WERI-Rb-1 (cell line): Measurements from ENCODE around the gene PLCL1.
"Not testable (repeated sequence)": the region's sequence is repeated elsewhere in the genome, so short reads cannot be mapped to it uniquely, and the experiment has no call there.

Experiments
- DNase-seq: peaks from one replicate; pipeline ENCODE4 v3.0.0-alpha.2; 2020
- H3K27ac ChIP-seq: fragments of 250-450 bp; sonication (Bioruptor Pico); 2 replicates; pipeline ENCODE4 v1.5.1; 2020; ENCODE audit warnings: mild to moderate bottlenecking, moderate library complexity
- H3K27me3 ChIP-seq: fragments of 250-450 bp; sonication (Bioruptor Pico); 2 replicates; pipeline ENCODE4 v1.5.1; 2021; ENCODE audit warnings: mild to moderate bottlenecking, low read depth, moderate library complexity; ENCODE audit not compliant: insufficient read depth, severe bottlenecking
- H3K36me3 ChIP-seq: fragments of 250-450 bp; sonication (Bioruptor Pico); 2 replicates; pipeline ENCODE4 v1.5.1; 2020; ENCODE audit warnings: mild to moderate bottlenecking, moderate library complexity
- H3K4me3 ChIP-seq: 2 replicates; pipeline ENCODE4 v1.5.1; 2011; ENCODE audit warnings: low read depth, mild to moderate bottlenecking, control low read depth, low read length
- H3K9me3 ChIP-seq: fragments of 250-450 bp; sonication (Bioruptor Pico); 2 replicates; pipeline ENCODE4 v1.5.1; 2021; ENCODE audit warnings: mild to moderate bottlenecking, moderate library complexity; ENCODE audit not compliant: severe bottlenecking
- TF ChIP-seq, protein P1 (sequence below): IDR thresholded peaks from 2 replicates; pipeline ENCODE4 v1.5.1; 2011; ENCODE audit warnings: low read depth, mild to moderate bottlenecking, control low read depth, inconsistent platforms, low read length

PLCL1 gene

GRCh38 chr2:198177040-198177439 lies 372.6 kb downstream of the PLCL1 start:
- TF ChIP-seq, protein P1, sequence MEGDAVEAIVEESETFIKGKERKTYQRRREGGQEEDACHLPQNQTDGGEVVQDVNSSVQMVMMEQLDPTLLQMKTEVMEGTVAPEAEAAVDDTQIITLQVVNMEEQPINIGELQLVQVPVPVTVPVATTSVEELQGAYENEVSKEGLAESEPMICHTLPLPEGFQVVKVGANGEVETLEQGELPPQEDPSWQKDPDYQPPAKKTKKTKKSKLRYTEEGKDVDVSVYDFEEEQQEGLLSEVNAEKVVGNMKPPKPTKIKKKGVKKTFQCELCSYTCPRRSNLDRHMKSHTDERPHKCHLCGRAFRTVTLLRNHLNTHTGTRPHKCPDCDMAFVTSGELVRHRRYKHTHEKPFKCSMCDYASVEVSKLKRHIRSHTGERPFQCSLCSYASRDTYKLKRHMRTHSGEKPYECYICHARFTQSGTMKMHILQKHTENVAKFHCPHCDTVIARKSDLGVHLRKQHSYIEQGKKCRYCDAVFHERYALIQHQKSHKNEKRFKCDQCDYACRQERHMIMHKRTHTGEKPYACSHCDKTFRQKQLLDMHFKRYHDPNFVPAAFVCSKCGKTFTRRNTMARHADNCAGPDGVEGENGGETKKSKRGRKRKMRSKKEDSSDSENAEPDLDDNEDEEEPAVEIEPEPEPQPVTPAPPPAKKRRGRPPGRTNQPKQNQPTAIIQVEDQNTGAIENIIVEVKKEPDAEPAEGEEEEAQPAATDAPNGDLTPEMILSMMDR: no peak
- no peaks in the 10 kb centered on the region for H3K9me3 ChIP-seq
- H3K36me3 ChIP-seq: no peaks in the 10 kb centered on the region
- H3K4me3 ChIP-seq: no peak overlapping the region
- H3K27ac ChIP-seq: no peak overlapping the region
- no peaks in the 10 kb centered on the region for H3K27me3 ChIP-seq
- DNase-seq: no peak

DNA sequence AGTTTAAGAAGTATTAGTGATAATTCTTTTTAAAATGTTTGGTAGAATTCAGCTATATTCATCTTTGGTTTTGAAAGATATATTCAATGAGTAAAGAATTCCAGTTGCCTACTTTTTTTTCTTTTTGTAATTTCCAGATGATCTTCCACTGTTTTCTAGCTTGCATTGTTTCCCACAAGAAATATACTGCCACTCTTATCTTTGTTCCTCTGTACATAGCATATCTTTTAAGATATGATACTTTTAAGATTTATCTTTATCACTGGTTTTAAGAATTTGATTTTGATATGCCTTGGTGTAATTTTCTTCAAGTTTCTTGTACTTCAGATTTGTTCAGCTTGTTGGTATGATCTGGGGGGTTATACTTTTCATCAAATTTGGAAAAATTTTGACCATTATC lies 374.4 kb downstream of the PLCL1 start:
- H3K27me3 ChIP-seq: no peaks in the 10 kb centered on the region
- H3K36me3 ChIP-seq: no peaks in the 10 kb centered on the region
- H3K4me3 ChIP-seq: no peak overlapping the region
- DNase-seq: no peak
- H3K27ac ChIP-seq: no peak overlapping the region
- no peaks in the 10 kb centered on the region for H3K9me3 ChIP-seq
- TF ChIP-seq, protein P1: no peak

- Histone ChIP-seq H3K27me3 (no peaks in the 10 kb centered on the region), H3K9me3 (no peaks in the 10 kb centered on the region), H3K36me3 (no peaks in the 10 kb centered on the region), H3K4me3 (no peak overlapping the region), H3K27ac (no peak overlapping the region)
- no peak for DNase-seq
- TF ChIP-seq, protein P1: no peak
Observed at GRCh38 chr2:198186257-198186656, 381.9 kb downstream of the PLCL1 start.

DNA sequence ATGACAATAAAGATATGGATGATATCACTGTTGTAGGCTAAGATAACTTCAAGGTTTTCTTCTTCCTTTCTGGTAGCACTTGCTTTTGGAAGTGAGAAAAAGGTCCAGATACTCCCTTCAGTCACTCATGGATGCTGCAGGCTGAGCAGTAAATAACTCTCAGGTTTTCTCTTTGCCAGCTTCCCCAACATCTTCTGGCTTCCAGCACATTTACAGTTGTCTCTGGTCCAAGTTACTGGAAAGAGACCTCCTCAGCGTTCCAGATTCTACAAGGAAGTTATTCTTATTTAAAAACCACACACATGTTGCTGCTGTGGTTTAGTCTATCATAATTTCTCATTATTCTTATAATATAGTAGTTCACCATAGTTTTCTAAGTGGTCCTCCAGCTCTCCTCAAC lies 383.4 kb downstream of the PLCL1 start:
- TF ChIP-seq, protein P1: no peak
- Histone ChIP-seq H3K9me3 (no peaks in the 10 kb centered on the region), H3K27me3 (no peaks in the 10 kb centered on the region), H3K4me3 (no peak overlapping the region), H3K27ac (no peak overlapping the region), H3K36me3 (no peaks in the 10 kb centered on the region)
- no peak for DNase-seq

GRCh38 chr2:198188982-198189381 lies 384.6 kb downstream of the PLCL1 start:
- Histone ChIP-seq H3K27me3 (no peaks in the 10 kb centered on the region), H3K4me3 (no peak overlapping the region), H3K36me3 (no peaks in the 10 kb centered on the region), H3K27ac (no peak overlapping the region), H3K9me3 (no peaks in the 10 kb centered on the region)
- DNase-seq: no peak
- TF ChIP-seq, protein P1: no peak

DNA sequence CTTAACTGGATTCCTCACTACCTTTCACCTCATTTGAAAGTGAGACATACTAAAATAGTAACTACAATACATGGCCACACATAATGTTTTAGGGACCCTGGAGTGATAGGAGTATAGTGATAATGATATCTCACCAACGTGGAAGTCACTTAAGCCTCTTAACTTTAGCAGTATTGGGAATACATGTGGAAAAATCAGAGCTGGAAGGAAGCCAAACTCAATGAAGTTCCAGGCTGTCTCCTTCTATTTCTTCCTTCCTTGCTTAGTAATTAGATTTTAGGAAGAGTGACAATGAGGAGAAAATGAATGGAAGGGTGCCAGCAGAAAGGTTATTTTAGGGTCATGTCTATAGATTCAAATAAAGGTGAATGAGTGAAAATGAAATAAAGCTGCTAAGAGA lies 387.3 kb downstream of the PLCL1 start:
- TF ChIP-seq, protein P1: no peak
- H3K27me3 ChIP-seq: no peaks in the 10 kb centered on the region
- no peak overlapping the region for H3K27ac ChIP-seq
- DNase-seq: no peak
- H3K36me3 ChIP-seq: no peaks in the 10 kb centered on the region
- no peaks in the 10 kb centered on the region for H3K9me3 ChIP-seq
- no peak overlapping the region for H3K4me3 ChIP-seq

DNA sequence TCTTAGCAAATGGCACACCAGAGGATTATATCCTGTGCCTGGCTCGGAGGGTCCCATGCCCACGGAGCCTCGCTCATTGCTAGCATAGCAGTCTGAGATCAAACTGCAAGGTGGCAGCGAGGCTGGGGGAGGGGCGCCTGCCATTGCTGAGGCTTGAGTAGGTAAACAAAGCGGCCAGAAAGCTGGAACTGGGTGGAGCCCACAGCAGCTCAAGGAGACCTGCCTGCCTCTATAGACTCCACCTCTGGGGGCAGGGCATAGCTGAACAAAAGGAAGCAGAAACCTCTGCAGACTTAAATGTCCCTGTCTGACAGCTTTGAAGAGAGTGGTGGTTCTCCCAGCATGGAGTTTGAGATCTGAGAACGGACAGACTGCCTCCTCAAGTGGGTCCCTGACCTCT lies 392.2 kb downstream of the PLCL1 start:
- not testable (repeated sequence) for DNase-seq, H3K27ac ChIP-seq, H3K36me3 ChIP-seq, H3K4me3 ChIP-seq, H3K9me3 ChIP-seq, H3K27me3 ChIP-seq
